ENCODE measurements around the gene UBQLN4.
A peak's percentile ranks its signal among the peaks of the same experiment; 100 is the strongest.
"Not testable (repeated sequence)": the region's sequence is repeated elsewhere in the genome, so short reads cannot be mapped to it uniquely, and the experiment has no call there.

The UBQLN4 gene

DNA sequence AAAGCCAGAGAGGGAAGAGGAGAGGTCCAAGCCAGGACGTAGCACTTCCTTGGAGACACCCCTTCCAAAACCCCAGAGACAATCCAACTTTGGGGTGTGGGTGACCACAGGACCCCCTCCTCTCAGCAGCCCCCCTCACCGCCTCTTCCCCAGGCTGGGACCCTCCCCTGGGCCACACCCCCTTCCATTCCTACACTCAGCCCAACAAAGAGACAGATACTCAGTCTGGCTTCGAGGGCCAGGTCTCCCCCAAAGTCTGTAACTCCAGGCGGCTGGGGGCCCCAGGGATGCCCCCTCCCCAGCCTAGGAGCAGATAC lies 27.2 kb upstream of the UBQLN4 start:
- no peak for DNase-seq

GRCh38 chr1:156080241-156080862 lies 26.8 kb upstream of the UBQLN4 start:
- no peak for DNase-seq

GRCh38 chr1:156079762-156080161 lies 26.2 kb upstream of the UBQLN4 start:
- no peak for DNase-seq

GRCh38 chr1:156078728-156079127 lies 25.1 kb upstream of the UBQLN4 start:
- no peak for DNase-seq

DNA sequence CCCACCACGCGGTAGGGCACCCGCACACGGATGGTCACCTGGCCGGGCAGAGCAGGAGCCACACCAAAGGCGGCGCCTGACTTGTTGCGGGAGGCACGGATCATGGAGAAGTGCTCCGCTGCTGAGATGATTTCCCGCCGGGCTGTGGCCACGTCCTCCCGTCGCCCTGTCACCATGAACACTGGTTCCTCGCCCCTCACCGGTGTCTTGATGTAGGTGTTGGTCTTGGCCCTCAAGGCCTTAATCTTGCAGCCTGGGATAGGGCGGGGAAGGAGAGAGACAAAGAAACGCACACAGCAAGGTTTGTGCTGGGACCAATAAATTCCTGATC lies 23.8 kb upstream of the UBQLN4 start:
- DNase-seq, result no peak

DNA sequence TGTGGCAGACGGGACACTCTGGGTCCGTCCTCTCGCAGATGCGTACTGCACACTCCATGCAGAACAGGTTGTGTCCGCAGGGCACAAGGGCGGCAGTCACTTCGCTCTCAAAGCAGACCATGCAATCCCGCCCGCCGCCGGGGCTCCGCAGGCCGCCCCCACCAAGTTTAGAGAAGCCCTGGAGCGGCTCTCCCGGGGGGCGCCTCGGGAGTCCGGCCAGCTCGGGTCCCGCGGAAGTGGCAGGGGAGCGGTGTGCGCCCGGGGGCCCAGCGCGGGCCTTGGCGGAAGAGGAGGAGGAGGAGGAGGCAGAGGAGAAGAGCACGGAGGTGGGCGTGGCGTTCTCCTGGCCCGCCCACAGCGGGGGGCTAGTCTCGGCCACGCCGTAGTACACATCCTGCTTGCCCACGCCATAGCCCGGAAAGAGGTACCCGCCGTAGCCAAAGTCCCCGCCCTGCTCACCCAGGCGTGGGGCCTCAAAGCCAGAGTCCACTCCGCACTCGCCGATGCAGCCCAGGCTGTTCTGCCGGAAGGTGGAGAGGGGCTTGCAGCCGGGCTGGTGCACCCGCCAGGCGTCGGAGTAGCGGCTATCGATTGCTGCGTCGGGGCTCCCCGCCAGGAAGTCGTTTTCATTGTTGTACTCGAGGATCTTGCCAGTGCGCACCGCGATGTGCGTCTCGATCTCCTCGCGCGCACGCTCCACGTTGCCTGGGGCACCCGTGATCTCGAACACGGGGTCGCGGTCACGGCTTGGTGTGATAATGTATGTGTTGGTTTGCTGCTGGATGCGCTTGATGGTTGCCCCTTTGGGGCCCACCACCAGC lies 23.2 kb upstream of the UBQLN4 start:
- no peak for DNase-seq

DNA sequence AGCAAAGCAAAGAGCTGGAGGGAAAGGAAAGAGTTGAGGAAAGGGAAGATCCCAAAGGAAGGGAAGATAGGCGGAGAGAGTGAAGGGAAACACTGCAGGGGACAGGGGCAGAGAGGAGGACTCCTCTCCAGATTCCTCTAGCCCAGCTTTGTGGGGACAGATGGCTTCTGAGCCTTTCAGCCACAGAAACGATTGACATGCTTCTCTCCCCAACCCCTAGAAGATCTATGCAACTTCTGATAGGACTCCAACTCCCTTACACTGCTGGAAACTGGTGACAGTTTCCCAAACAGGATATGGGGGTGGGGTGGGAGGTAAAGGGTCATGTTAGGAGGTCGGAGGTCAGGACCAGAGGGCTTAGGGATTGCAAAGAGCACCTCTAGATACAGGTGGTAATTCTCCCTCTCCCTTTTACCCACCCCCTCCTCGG lies 22.2 kb upstream of the UBQLN4 start:
- DNase-seq, result no peak

DNA sequence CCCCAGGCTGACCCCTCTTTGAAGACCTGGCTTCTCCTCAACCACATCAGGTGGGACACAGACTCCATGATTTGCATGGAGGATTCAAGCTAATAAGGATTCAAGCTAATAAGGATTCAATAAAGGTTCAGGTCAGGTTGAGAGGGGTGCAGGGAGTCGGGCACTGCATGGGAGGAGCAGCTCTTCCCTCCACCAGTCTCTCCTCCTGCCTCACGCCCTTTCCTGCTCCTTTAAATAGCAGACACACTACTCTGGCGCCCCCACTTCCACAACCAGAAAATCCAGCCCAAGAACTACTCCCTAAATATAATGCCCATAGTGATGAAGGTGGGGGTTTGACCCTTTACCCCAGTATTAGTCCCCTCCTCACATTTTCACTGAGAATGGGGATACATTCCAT lies 21.6 kb upstream of the UBQLN4 start:
- no peak for DNase-seq

DNA sequence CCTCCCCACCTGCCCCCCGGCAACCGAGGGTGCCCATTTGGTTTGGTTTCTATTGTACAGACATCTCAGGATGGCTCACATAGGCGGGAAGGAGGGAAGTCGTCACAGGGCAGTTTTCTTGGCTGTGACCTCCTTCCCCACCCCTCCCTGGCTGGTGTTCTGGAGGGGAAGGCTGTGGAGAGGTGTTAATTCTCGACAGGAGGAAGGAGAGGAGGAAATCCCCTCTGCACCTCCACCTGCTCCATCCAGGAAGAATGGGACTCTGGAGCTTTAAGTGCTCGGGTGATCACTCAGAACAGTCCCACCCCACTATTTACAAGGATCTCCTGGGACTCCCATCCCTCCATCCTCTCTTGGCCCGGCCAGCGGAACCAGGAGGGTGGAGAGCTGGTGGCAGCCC lies 21.1 kb upstream of the UBQLN4 start:
- no peak for DNase-seq

DNA sequence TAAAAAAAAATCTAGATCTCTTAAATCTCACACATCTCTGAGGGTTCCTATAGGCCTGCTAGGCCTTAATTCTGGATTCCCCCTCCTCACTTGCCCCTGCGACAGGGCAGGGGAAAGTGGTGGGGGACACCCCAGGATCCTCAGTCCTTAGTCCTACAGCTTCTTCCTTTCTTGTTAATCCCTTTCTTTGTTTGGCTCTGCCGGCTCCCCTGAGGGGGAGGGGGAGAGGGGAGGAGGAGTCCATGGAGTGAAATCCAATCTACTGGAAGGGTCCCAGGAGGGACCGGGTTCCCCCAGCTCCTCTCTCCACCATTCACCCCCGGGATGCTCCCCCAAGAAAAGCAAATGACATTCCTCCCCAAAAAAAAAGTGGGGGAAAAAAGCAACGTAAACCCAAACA lies 20.1 kb upstream of the UBQLN4 start:
- no peak for DNase-seq

- DNase-seq, result no peak
These were observed 19.6 kb upstream of the UBQLN4 start for GRCh38 chr1:156073110-156073687.

GRCh38 chr1:156072251-156072650 lies 18.7 kb upstream of the UBQLN4 start:
- no peak for DNase-seq

- DNase-seq, result not testable (repeated sequence)
These were observed 17.8 kb upstream of the UBQLN4 start for GRCh38 chr1:156071332-156071816.

DNA sequence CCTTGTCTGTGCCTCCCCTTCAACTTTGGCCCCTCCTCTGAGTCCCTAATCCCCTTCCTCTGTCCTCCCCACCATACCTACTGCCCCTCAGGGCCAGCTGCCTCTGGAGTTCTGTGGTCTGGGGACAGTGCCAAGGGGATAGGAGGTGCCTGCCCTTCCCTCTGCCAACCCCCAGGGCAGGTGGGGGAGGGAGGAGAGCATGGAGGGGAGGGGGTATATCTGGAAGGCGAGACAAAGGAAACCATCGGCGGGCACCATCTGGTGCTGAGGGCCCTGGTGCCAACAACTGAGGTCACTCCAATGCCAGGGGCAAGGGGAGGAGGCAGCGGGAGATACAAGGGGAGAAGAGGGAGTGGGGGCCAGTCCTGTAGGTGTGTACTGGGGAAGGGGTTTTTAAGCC lies 16.9 kb upstream of the UBQLN4 start:
- no peak for DNase-seq

- DNase-seq, result no peak
These were observed 16.2 kb upstream of the UBQLN4 start for GRCh38 chr1:156069490-156070455.

- no peak for DNase-seq
These were observed 13.7 kb upstream of the UBQLN4 start for GRCh38 chr1:156067262-156067661.

GRCh38 chr1:156065871-156066270 lies 12.3 kb upstream of the UBQLN4 start:
- no peak for DNase-seq

DNA sequence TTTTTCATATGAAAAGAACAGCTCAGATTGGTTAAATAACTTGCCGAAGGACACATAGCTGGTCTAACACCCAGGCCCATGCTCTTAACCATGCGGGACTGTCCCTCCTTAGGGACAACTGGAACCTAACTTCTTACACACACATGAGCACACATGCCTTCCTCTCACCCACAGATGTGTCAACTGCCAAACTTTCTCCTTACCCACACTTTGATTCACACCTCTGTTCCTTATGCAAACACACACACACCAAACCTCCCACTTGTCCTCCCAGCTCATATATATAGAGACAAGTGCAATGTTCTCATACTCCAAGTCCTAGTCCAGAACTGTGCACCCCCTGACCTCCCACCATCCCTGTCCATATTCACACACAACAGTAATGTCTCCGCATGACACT lies 11.6 kb upstream of the UBQLN4 start:
- no peak for DNase-seq

- no peak for DNase-seq
These were observed 11.0 kb upstream of the UBQLN4 start for GRCh38 chr1:156064615-156065014.

DNA sequence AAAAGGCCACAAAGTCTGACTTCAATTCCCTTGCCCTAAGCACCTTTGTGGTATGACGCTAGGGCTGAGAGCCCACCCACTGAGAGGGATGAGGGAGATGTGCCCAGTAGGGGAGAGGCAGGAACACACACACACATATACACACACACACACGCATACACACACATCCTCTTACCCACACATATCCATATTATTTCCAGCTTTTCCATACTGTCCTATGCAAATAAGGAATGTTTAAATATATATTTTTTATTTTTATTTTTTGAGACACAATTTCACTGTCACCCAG lies 10.3 kb upstream of the UBQLN4 start:
- DNase-seq, result no peak

DNA sequence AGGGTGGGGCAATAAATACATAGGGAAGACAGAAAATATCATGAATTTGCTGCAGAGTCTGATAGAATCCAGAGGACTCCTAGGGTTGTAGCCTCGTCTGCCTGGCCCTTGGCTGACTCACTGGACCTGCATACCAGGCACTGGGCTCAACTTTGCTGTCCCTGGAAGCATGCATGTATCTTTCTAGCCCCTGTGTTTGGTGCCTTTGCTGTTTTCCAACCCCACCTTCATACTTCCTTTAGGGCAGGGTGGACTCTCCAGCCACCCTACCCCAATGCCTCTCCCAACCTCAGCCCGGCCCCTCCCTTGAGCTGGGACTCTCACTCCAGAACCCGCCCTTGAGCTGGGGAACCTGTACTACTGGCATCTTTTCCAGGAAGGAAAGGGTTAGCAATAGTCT lies 8.6 kb upstream of the UBQLN4 start:
- no peak for DNase-seq

DNA sequence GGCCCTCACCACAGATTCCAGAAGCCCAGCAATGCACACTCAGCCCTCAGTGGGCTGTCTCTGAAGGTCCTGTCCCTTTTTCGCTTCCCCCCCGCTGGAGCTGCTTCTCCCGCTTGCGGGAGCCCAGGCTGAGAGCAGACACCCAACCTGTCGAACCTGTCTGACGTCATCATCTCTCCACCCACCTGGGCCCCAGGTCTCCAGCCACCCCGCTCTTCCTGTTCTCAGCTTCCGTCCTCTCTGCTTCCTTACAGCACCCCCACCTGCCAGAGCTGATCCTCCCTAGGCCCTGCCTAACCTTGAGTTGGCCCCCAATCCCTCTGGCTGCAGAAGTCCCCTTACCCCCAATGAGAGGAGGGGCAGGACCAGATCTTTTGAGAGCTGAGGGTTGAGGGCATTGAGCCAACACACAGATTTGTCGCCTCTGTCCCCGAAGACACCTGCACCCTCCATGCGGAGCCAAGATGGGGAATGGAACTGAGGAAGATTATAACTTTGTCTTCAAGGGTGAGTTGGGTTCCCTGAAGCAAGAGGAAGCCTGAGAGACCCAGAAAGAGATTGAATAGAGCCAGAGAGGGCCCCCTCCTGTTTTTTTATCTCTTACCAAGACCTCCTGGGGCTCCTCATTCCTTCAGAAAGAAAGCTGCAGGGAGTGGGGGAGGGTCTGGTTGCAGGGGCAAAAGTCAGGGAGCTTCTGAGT lies 7.5 kb upstream of the UBQLN4 start, which contains the start of gene RAB25:
RAB25 (plus strand) TSS at position 224 of the 700 bp plus-strand sequence; CDS start at position 465, 241 bp downstream.
- peak; percentile 9 for DNase-seq

All from CD4-positive, alpha-beta T cell treated with Interleukin-12 subunit alpha and Interleukin-12 subunit beta, for 1 hour (primary cell).